Stimulated activated CD8-positive, alpha-beta memory T cell treated with anti-CD3 and anti-CD28 coated beads, Interleukin-2, amount 100 ng/mL, for 1 hour (primary cell): ENCODE measurements around the gene MCFD2.
"Not testable (repeated sequence)": the region's sequence is repeated elsewhere in the genome, so short reads cannot be mapped to it uniquely, and the experiment has no call there.

Experiments
- DNase-seq, 2 donors: peaks; one replicate each; pipeline ENCODE4 v3.0.0-alpha.2; 2020; ENCODE audit warnings: low read depth in 2 of 2

The MCFD2 gene

GRCh38 chr2:46937471-46937901 lies 21.9 kb upstream of the MCFD2 start:
- DNase-seq = no peak

- no peak for DNase-seq
Measured at GRCh38 chr2:46936566-46936965, 21.0 kb upstream of the MCFD2 start.

GRCh38 chr2:46935071-46935470 lies 19.5 kb upstream of the MCFD2 start:
- DNase-seq = no peak

GRCh38 chr2:46929612-46930011 lies 14.0 kb upstream of the MCFD2 start:
- no peak for DNase-seq

GRCh38 chr2:46926863-46927262 lies 11.3 kb upstream of the MCFD2 start:
- DNase-seq = no peak

GRCh38 chr2:46925474-46926351 lies 10.1 kb upstream of the MCFD2 start:
- no peak for DNase-seq

- DNase-seq = no peak
Measured at GRCh38 chr2:46924608-46925007, 9.0 kb upstream of the MCFD2 start.

- no peak for DNase-seq
Measured at GRCh38 chr2:46924038-46924437, 8.4 kb upstream of the MCFD2 start.

GRCh38 chr2:46923041-46923528 lies 7.5 kb upstream of the MCFD2 start:
- DNase-seq = no peak

GRCh38 chr2:46922606-46923005 lies 7.0 kb upstream of the MCFD2 start:
- no peak for DNase-seq

GRCh38 chr2:46921676-46922448 lies 6.3 kb upstream of the MCFD2 start:
- no peak for DNase-seq

GRCh38 chr2:46917628-46918027 lies 2.0 kb upstream of the MCFD2 start:
- DNase-seq = no peak

GRCh38 chr2:46915811-46916630 lies 415 bp upstream of the MCFD2 start:
- DNase-seq = peak; percentile 41 to 63

GRCh38 chr2:46914578-46915230 lies 902 bp downstream of the MCFD2 start:
- no peak for DNase-seq

GRCh38 chr2:46913471-46914381 lies 1.9 kb downstream of the MCFD2 start:
- DNase-seq = no peak

- DNase-seq = no peak
Measured at GRCh38 chr2:46909771-46910419, 5.7 kb downstream of the MCFD2 start.

GRCh38 chr2:46909150-46909549 lies 6.5 kb downstream of the MCFD2 start:
- no peak for DNase-seq

- DNase-seq = not testable (repeated sequence)
Measured at GRCh38 chr2:46904908-46905678, 10.5 kb downstream of the MCFD2 start.

GRCh38 chr2:46902980-46903379 lies 12.6 kb downstream of the MCFD2 start:
- DNase-seq = not testable (repeated sequence)
